ENCODE results near the gene RAB27B.

RAB27B gene

GRCh38 chr18:54910161-54910919 lies 82.1 kb downstream of the RAB27B start:
- ATAC-seq, result peak; percentile 32
- no peak for DNase-seq

- ATAC-seq, result no peak
Observed at GRCh38 chr18:54911551-54911950, 83.3 kb downstream of the RAB27B start.

GRCh38 chr18:54914816-54915215 lies 86.5 kb downstream of the RAB27B start:
- DNase-seq (no peak), ATAC-seq (no peak)

More at GRCh38 chr18:54911551-54911950, 83.3 kb downstream of the RAB27B start:
- no peak for DNase-seq

GRCh38 chr18:54916507-54916906 lies 88.2 kb downstream of the RAB27B start:
- ATAC-seq (peak; percentile 40), DNase-seq (no peak)

- DNase-seq (no peak), ATAC-seq (no peak)
Observed at GRCh38 chr18:54918060-54918459, 89.8 kb downstream of the RAB27B start.

- no peak for ATAC-seq
- DNase-seq, result no peak
Observed at GRCh38 chr18:54919412-54919811, 91.1 kb downstream of the RAB27B start.

- no peak for ATAC-seq
- no peak for DNase-seq
Observed at GRCh38 chr18:54923339-54923956, 95.2 kb downstream of the RAB27B start.

GRCh38 chr18:54924948-54925347 lies 96.7 kb downstream of the RAB27B start:
- DNase-seq, result no peak
- no peak for ATAC-seq

GRCh38 chr18:54926593-54927325 lies 98.5 kb downstream of the RAB27B start:
- ATAC-seq, result no peak

GRCh38 chr18:54928236-54928635 lies 100.0 kb downstream of the RAB27B start:
- no peak for ATAC-seq
- no peak for DNase-seq

More at GRCh38 chr18:54926593-54927325, 98.5 kb downstream of the RAB27B start:
- no peak for DNase-seq

GRCh38 chr18:54931152-54931551 lies 102.9 kb downstream of the RAB27B start:
- DNase-seq (no peak), ATAC-seq (no peak)

GRCh38 chr18:54932472-54932871 lies 104.2 kb downstream of the RAB27B start:
- ATAC-seq, result no peak
- no peak for DNase-seq

- DNase-seq (no peak), ATAC-seq (no peak)
Observed at GRCh38 chr18:54938506-54938905, 110.2 kb downstream of the RAB27B start.

- DNase-seq, result no peak
- ATAC-seq, result no peak
Observed at GRCh38 chr18:54939361-54939917, 111.2 kb downstream of the RAB27B start.

GRCh38 chr18:54942144-54942543 lies 113.9 kb downstream of the RAB27B start:
- no peak for DNase-seq
- ATAC-seq, result no peak

- no peak for DNase-seq
- no peak for ATAC-seq
Observed at GRCh38 chr18:54942569-54942968, 114.3 kb downstream of the RAB27B start.
